Right forelimb (tissue), 1 donor: ENCODE data around the gene RNF34.
"Not testable (repeated sequence)": the region's sequence is repeated elsewhere in the genome, so short reads cannot be mapped to it uniquely, and the experiment has no call there.

Source experiments
- DNase-seq: peaks from one replicate; pipeline ENCODE4 v3.0.0-alpha.2; 2018

The RNF34 gene, protein sequence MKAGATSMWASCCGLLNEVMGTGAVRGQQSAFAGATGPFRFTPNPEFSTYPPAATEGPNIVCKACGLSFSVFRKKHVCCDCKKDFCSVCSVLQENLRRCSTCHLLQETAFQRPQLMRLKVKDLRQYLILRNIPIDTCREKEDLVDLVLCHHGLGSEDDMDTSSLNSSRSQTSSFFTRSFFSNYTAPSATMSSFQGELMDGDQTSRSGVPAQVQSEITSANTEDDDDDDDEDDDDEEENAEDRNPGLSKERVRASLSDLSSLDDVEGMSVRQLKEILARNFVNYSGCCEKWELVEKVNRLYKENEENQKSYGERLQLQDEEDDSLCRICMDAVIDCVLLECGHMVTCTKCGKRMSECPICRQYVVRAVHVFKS

GRCh38 chr12:121399391-121400331 lies at the start of gene RNF34:
Gene RNF34, plus strand, starts transcription at chr12:121400118. Its CDS starts 95 bp downstream, at chr12:121400213.
- DNase-seq: peak; percentile 99

- peak; percentile 96 for DNase-seq
Observed at GRCh38 chr12:121351820-121352681, 47.9 kb upstream of the RNF34 start, which contains the start of gene ANAPC5. Gene ANAPC5, minus strand, starts transcription at chr12:121352411. Its CDS starts 71 bp downstream, at chr12:121352340.

GRCh38 chr12:121352682-121353018 lies 47.3 kb upstream of the RNF34 start:
- DNase-seq: no peak

DNA sequence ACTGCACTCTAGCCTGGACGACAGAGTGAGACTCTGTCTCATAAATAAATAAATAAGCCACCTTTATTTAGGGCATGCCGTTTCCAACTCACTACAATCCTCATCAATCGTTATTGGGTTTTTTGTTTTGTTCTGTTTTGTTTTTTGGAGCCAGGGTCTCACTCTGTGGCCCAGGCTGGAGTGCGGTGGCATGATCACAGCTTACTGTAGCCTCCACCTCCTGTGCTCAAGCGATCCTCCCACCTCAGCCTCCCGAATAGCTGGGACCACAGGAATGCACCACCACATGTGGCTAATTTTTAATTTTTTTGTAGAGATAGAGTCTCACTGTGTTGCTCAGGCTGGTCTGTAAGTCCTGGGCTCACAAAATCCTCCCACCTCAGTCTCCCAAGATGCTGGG lies 44.1 kb upstream of the RNF34 start:
- no peak for DNase-seq

GRCh38 chr12:121356657-121357056 lies 43.3 kb upstream of the RNF34 start:
- DNase-seq: no peak

DNA sequence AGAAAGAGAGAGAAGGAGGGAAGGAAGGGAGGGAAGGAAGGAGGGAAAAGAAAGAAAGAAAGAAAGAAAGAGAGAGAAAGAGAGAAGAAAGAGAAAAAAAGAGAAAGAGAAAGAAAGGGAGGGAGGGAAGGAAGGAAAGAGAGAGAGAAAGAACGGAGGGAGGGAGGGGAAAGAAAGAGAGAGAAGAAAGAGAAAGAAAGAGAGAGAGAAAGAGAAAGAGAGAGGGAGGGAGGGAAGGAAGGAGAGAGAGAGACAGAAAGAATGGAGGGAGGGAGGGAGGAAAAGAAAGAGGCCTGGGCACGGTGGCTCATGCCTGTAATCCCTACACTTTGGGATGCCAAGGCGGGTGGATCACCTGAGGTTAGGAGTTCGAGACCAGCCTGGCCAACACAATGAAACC lies 42.6 kb upstream of the RNF34 start:
- no peak for DNase-seq

DNA sequence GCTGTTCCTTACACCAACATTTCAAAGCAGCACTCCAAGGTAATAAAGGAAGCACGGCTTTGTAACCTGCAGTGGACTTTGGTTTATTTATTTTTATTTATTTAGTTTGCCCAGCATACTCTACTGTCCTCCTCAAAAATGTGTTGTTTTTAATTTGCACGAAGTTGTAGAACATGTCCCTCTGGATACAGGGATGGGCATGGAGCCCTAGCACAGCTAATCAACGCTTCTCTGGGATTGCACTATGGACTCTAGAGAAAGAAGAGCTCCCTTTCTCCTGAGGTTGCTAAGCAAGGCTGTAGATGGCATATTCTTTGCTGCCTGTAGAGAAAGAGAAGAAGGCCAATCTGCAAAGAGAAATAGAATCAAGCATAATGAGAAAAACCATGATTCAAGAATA lies 41.8 kb upstream of the RNF34 start:
- DNase-seq: no peak

DNA sequence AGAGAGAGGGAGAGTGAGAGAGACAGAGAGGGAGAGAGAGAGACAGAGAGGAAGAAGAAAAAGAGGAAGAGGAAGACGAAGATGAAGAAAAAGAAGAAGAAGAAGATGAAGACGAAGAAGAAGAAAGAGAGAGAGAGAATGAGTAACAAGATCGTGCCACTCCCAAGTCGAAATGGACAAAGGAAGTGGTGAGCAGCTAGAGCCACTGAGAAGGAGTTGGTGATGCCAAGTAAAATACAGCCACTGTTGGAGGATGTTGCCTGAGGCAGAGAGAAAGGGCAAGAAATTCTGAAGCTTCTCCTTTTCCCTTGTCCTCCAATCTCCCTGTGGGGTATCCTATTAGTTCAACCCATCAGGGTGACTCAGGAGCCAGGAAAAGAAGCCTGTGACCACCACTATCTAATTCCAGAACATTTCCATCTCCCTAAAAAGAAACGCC lies 35.2 kb upstream of the RNF34 start:
- no peak for DNase-seq

DNA sequence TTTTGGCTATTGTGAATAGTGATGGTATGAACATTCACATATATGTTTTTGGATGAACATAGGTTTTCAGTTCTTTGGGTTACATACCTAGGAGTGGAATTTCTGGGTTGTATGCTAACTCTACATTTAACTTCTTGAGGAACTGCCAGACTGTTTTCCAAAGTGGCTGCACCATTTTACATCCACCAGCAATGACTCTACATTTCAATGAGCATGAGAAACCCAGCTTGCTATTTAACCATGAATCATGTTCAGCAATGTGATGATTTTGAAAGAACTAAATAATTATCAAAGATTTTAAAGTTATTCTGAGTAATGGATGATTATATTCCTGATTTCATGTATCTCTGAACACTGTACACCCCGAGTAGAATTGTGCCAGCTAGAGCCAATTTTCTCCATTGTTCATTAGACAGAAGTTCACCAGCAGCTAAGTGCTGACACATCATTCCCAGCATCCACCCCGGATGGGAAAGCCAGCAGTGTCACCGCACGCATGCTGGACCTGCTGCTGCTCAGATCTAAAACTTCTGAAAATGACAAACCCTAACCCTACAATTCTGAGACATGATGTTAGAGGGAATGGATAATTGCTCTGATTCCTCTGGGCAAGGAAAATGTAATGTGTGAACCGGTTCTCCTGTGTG lies 34.4 kb upstream of the RNF34 start:
- DNase-seq: no peak

DNA sequence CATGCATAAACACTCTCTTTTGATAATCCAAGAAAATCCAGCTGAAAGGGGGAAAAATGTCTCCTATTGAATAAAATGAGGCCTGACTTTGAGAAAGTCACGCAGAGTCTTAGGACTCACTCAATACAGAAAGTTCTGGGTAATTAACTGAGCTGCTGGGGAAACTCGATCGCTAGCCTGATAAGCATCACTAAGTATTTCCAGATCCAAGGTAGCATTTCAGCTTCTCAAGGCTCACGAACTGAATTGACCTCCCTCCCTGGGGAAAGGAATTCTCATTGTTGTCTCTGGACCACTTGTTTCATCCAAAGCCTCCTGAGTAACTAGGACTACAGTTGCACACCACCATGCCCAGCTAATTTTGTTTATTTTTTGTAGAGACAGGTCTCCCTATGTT lies 33.9 kb upstream of the RNF34 start:
- DNase-seq: no peak

DNA sequence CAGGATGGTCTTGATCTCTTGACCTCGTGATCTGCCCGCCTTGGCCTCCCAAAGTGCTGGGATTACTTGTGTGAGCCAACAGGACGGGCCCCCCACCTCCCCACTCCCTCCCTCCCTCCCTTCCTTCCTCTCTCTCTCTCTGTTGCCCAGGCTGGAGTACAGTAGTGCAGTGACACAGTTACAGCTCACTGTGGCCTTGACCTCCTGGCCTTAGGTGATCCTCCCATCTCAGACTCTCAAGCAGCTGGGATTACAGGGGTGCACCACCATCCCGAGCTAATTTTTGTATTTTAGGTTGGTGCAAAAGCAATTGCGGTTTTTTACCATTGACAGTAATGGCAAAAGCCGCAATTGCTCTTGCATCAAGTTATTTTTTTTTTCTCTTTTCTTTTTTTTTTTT lies 28.5 kb upstream of the RNF34 start:
- DNase-seq: no peak

- DNase-seq: no peak
Observed at GRCh38 chr12:121373755-121374154, 26.2 kb upstream of the RNF34 start.

DNA sequence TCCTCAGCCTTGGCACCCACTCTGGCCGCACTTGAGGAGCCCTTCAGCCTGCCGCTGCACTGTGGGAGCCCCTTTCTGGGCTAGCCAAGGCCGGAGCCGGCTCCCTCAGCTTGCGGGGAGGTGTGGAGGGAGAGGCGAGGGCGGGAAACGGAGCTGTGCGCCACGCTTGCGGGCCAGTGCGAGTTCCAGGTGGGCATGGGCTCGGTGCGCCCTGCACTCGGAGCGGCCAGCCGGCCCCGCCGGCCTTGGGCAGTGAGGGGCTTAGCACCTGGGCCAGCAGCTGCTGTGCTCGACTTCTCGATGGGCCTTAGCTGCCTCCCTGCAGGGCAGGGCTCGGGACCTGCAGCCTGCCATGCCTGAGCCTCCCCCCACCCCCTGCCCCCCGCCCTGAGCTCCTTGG lies 25.6 kb upstream of the RNF34 start:
- DNase-seq: not testable (repeated sequence)

DNA sequence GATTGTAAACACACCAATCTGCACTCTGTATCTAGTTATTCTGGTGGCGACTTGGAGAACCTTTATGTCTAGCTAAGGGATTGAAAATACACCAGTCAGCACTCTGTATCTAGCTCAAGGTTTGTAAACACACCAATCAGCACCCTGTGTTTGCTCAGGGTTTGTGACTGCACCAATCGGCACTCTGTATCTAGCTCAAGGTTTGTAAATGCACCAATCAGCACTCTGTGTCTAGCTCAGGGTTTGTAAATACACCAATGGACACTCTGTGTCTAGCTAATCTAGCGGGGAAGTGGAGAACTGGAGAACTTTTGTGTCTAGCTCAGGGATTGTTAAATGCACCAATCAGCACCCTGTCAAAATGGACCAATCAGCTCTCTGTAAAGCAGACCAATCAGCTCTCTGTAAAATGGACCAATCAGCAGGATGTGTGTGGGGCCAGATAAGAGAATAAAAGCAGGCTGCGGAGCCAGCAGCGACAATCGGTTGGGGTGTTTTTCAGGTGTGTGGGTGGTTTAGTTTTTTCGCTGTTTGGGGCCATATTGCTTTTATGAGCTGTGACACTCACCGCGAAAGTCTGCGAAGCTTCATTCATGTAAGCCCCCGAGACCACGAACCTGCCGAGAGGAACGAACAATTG lies 24.9 kb upstream of the RNF34 start:
- not testable (repeated sequence) for DNase-seq

DNA sequence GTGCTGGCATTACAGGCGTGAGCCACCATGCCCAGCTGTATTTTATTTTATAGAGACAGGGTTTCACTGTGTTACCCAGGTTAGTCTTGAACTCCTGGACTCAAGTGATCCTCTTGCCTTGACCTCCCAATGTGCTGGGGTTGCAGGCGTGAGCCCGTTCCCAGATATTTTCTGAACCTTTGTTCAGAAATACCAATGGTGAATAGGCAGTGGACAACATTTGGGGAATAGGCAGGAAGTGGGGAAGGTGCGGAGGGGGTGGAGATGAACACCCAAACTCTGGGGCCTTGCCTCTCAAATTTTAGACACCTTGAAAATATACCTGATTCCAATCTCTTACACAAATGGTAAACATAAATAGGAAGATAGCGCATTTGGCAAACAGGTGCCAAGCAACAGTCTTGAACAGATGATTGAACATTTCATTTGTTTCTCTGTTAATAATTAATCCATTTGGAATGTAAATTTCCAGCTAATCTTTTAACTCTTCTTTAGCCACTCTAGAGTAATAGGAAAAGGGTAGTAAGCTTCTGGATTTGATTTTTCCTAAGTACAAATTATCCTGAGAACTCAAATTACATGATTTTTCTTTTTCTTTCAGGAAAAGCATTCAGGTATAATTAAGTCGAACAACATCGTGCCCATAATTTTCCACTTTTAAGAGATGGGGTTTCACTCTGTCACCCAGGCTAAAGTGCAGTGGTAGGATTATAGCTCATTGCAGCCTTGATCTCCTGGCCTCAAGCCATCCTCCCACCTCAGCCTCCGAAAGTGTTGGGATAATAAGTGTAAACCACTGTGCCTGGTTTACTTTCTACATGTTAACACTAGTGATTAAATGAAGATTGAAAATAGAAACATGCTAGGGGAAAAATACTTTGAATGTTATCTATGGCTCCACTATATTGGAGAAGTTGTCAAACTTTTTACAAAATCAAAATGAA lies 22.9 kb upstream of the RNF34 start:
- DNase-seq: no peak

GRCh38 chr12:121378736-121379135 lies 21.2 kb upstream of the RNF34 start:
- no peak for DNase-seq

- DNase-seq: no peak
Observed at GRCh38 chr12:121379945-121380344, 20.0 kb upstream of the RNF34 start.

DNA sequence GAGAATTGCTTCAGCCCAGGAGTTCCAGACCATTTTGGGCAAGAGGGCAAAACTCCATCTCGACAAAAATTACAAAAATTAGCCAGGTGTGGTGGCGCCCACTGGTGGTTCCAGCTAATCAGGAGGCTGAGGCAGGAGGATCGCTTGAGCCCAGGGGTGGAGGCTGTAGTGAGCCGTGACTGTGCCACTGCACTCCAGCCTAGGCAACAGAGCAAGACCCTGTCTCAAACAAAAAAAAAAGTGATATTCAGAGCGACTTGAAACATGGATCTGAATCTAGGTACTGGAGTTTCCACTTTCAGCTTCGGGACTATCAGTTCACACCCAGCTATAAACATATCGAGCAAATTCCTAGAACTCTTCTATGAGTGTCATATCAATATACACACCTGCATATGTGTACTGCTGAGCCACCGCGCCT lies 16.3 kb upstream of the RNF34 start:
- no peak for DNase-seq

DNA sequence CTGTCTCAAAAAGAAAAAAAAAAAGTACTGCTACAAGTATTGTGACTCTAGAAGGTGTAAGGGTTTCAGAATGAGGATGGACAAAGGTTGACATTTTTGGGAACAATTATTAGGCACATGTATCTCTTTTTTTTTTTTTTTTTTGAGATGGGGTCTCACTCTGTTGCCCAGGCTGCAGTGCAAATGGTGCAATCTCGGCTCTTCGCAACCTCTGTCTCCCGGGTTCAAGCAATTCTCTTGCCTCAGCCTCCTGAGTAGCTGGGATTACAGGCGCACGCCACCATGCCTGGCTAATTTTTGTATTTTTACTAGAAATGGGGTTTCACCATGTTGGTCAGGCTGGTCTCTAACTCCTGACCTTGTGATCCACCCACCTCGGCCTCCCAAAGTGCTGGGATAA lies 15.0 kb upstream of the RNF34 start:
- not testable (repeated sequence) for DNase-seq

- DNase-seq: no peak
Observed at GRCh38 chr12:121388421-121388981, 11.4 kb upstream of the RNF34 start.
